GM19043 (cell line): Measurements from ENCODE around the gene SSX2B.
"Not testable (repeated sequence)": the region's sequence is repeated elsewhere in the genome, so short reads cannot be mapped to it uniquely, and the experiment has no call there.

Experiments used
- ATAC-seq: cut with Tn5 transposase; IDR thresholded peaks from one replicate; pipeline ENCODE4 v1.9.1; 2021; ENCODE audit warnings: low read depth; ENCODE audit not compliant: unreplicated experiment

Gene SSX2B

GRCh38 chrX:52750952-52751351 is at the start of gene SSX2B:
TSS of gene SSX2B (plus strand) at chrX:52751252. CDS start at chrX:52752681, 1,429 bp downstream.
- not testable (repeated sequence) for ATAC-seq

- not testable (repeated sequence) for ATAC-seq
These were observed 44.0 kb upstream of the SSX2B start, which contains the start of gene SSX2 for GRCh38 chrX:52707078-52707477. TSS of gene SSX2 (minus strand) at chrX:52707178. CDS start at chrX:52705749, 1,429 bp downstream.

GRCh38 chrX:52765983-52766382 is 14.9 kb downstream of the SSX2B start:
- not testable (repeated sequence) for ATAC-seq

- not testable (repeated sequence) for ATAC-seq
These were observed 22.5 kb downstream of the SSX2B start for GRCh38 chrX:52773504-52773903.

- ATAC-seq, result not testable (repeated sequence)
These were observed 46.3 kb downstream of the SSX2B start, which contains the start of gene SPANXN5 for GRCh38 chrX:52797327-52797726. TSS of gene SPANXN5 (minus strand) at chrX:52797427. CDS start at chrX:52797348, 79 bp downstream.

GRCh38 chrX:52804876-52805275 is 53.8 kb downstream of the SSX2B start:
- ATAC-seq, result not testable (repeated sequence)
